Measurements from ENCODE around the gene NPM1. TPM values are rescaled to one million over a fixed set of nuclear protein-coding genes. Genes with fewer than 3 reads are reported as not detected.
A peak's percentile ranks its signal among the peaks of the same experiment; 100 is the strongest.
"Not testable (repeated sequence)": the region's sequence is repeated elsewhere in the genome, so short reads cannot be mapped to it uniquely, and the experiment has no call there.

The NPM1 gene
- total RNA-seq, 1 donor: 1,271 TPM

- no peak for TF ChIP-seq CTCF (IDR thresholded peaks at IDR 0.05; ENCODE audit: extremely low read depth, low read depth, low read length)
- no peak for DNase-seq (ENCODE audit: insufficient read length, low spot score, missing footprints)
- H3K9me3 ChIP-seq (ENCODE audit: low read depth, low read length): no peaks in the 10 kb centered on the region
- no peak overlapping the region for H3K4me3 ChIP-seq (ENCODE audit: insufficient read depth, low read length)
- peaks cover 62% of the 10 kb centered on the region for H4K20me1 ChIP-seq (ENCODE audit: insufficient read depth, low read length)
- no peak overlapping the region for H3K4me2 ChIP-seq (ENCODE audit: insufficient read depth, low read length)
- no peak overlapping the region for H3K27ac ChIP-seq (ENCODE audit: low read depth, low read length)
- peaks cover 7% of the 10 kb centered on the region for H3K4me1 ChIP-seq (ENCODE audit: insufficient read depth, low read length)
- peaks cover 73% of the 10 kb centered on the region for H3K36me3 ChIP-seq (ENCODE audit: insufficient read depth, low read length)
- H3K27me3 ChIP-seq (ENCODE audit: insufficient read depth, low read length): no peaks in the 10 kb centered on the region
- no peak overlapping the region for H2AFZ ChIP-seq (ENCODE audit: low read length)
- peaks cover 71% of the 10 kb centered on the region for H3K79me2 ChIP-seq (ENCODE audit: insufficient read depth, low read length)
These were observed 13.7 kb downstream of the NPM1 start for GRCh38 chr5:171401167-171401947.

- peaks cover 71% of the 10 kb centered on the region for H3K79me2 ChIP-seq (ENCODE audit: insufficient read depth, low read length)
- not testable (repeated sequence) for H3K4me2 ChIP-seq (ENCODE audit: insufficient read depth, low read length); H3K27ac ChIP-seq (ENCODE audit: low read depth, low read length); H3K9me3 ChIP-seq (ENCODE audit: low read depth, low read length); H3K27me3 ChIP-seq (ENCODE audit: insufficient read depth, low read length); DNase-seq (ENCODE audit: insufficient read length, low spot score, missing footprints); H3K4me3 ChIP-seq (ENCODE audit: insufficient read depth, low read length); H2AFZ ChIP-seq (ENCODE audit: low read length)
- peaks cover 13% of the 10 kb centered on the region for H3K4me1 ChIP-seq (ENCODE audit: insufficient read depth, low read length)
- peaks cover 73% of the 10 kb centered on the region for H3K36me3 ChIP-seq (ENCODE audit: insufficient read depth, low read length)
- peaks cover 62% of the 10 kb centered on the region for H4K20me1 ChIP-seq (ENCODE audit: insufficient read depth, low read length)
These were observed 15.1 kb downstream of the NPM1 start for GRCh38 chr5:171402751-171403150.

GRCh38 chr5:171405615-171406014, 18.0 kb downstream of the NPM1 start:
- H3K36me3 ChIP-seq (ENCODE audit: insufficient read depth, low read length): peaks cover 70% of the 10 kb centered on the region
- H3K4me2 ChIP-seq (ENCODE audit: insufficient read depth, low read length): no peak overlapping the region
- no peak for DNase-seq (ENCODE audit: insufficient read length, low spot score, missing footprints)
- H3K79me2 ChIP-seq (ENCODE audit: insufficient read depth, low read length): peaks cover 65% of the 10 kb centered on the region
- no peak overlapping the region for H2AFZ ChIP-seq (ENCODE audit: low read length)
- H3K9me3 ChIP-seq (ENCODE audit: low read depth, low read length): no peaks in the 10 kb centered on the region
- H3K4me3 ChIP-seq (ENCODE audit: insufficient read depth, low read length): no peak overlapping the region
- H4K20me1 ChIP-seq (ENCODE audit: insufficient read depth, low read length): peaks cover 61% of the 10 kb centered on the region
- TF ChIP-seq CTCF (IDR thresholded peaks at IDR 0.05; ENCODE audit: extremely low read depth, low read depth, low read length): peak; percentile 54
- H3K4me1 ChIP-seq (ENCODE audit: insufficient read depth, low read length): peaks cover 28% of the 10 kb centered on the region
- no peaks in the 10 kb centered on the region for H3K27me3 ChIP-seq (ENCODE audit: insufficient read depth, low read length)
- H3K27ac ChIP-seq (ENCODE audit: low read depth, low read length): no peak overlapping the region

GRCh38 chr5:171407234-171407633, 19.6 kb downstream of the NPM1 start:
- H3K4me2 ChIP-seq (ENCODE audit: insufficient read depth, low read length): no peak overlapping the region
- H3K36me3 ChIP-seq (ENCODE audit: insufficient read depth, low read length): peaks cover 71% of the 10 kb centered on the region
- no peak for TF ChIP-seq CTCF (IDR thresholded peaks at IDR 0.05; ENCODE audit: extremely low read depth, low read depth, low read length)
- no peaks in the 10 kb centered on the region for H3K27me3 ChIP-seq (ENCODE audit: insufficient read depth, low read length)
- DNase-seq (ENCODE audit: insufficient read length, low spot score, missing footprints): no peak
- no peak overlapping the region for H3K27ac ChIP-seq (ENCODE audit: low read depth, low read length)
- no peak overlapping the region for H2AFZ ChIP-seq (ENCODE audit: low read length)
- H3K4me3 ChIP-seq (ENCODE audit: insufficient read depth, low read length): no peak overlapping the region
- peaks cover 34% of the 10 kb centered on the region for H3K4me1 ChIP-seq (ENCODE audit: insufficient read depth, low read length)
- peaks cover 61% of the 10 kb centered on the region for H3K79me2 ChIP-seq (ENCODE audit: insufficient read depth, low read length)
- H4K20me1 ChIP-seq (ENCODE audit: insufficient read depth, low read length): peaks cover 60% of the 10 kb centered on the region
- no peaks in the 10 kb centered on the region for H3K9me3 ChIP-seq (ENCODE audit: low read depth, low read length)
